Suprapubic skin (tissue), 4 donors: ENCODE data around the gene KRTAP2-2.

Experiments used
- POLR2A ChIP-seq, 2 donors: fragments of 450-650 bp; IDR thresholded peaks; one replicate each; pipeline ENCODE4 v1.6.1; 2017; ENCODE audit warnings: antibody characterized with exemption in 2 of 2, mild to moderate bottlenecking in 2 of 2, moderate library complexity in 2 of 2
- POLR2AphosphoS5 ChIP-seq, 3 donors: sonication (generic); formaldehyde crosslinking; IDR thresholded peaks; one replicate each; pipeline ENCODE4 v1.6.1; 2017; ENCODE audit warnings: antibody characterized with exemption in 3 of 3
- TF ChIP-seq, protein P1 (sequence below), 2 donors: fragments of 200-600 bp in 1 of 2; fragments of 450-650 bp in 1 of 2; sonication (generic) in 1 of 2; IDR thresholded peaks; one replicate each; pipeline ENCODE4 v1.5.1; 2016 to 2019; ENCODE audit warnings: antibody characterized with exemption in 2 of 2, mild to moderate bottlenecking in 1 of 2, moderate library complexity in 1 of 2

DNA sequence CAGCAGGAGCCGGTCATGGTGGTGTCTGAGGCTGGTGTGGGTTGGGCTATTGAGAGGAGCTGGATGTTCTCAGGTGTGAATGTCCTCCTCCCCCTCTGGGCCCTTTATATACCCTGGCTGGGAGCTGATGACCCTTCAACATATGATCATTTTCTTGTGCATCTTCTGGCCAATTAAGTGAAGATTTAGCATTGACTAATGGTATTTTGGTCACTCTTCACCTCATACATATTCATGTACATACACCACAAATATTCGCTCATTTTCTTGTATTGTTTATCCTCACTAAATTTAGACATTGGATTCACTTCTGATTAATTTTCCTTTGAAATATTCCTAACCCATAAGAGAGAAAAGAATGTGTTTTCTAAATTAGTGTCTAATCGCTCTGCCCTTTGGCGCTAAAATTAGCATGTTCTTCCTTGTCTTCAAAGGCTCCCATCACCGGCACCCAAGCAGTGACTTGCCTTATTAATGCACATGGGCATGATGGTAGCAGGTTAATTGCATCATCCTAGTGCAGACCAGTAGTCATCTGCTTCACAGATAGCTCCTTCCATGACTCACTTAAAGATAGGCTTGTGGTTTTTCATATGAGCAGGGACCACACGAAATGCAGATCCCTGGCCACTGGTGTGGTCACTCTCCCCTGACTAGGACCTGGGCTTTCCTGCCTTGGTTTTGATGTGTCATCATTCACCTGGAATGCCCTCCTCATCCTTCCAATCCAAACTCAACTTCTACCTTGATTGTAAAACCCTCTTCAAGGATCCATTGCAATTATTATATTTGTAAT is 11.0 kb upstream of the KRTAP2-2 start, which contains the start of gene KRTAP2-4:
- TF ChIP-seq POLR2AphosphoS5 (IDR thresholded peaks at IDR 0.05) (no peak), POLR2A (IDR thresholded peaks at IDR 0.05) (no peak)
- TF ChIP-seq, protein P1, sequence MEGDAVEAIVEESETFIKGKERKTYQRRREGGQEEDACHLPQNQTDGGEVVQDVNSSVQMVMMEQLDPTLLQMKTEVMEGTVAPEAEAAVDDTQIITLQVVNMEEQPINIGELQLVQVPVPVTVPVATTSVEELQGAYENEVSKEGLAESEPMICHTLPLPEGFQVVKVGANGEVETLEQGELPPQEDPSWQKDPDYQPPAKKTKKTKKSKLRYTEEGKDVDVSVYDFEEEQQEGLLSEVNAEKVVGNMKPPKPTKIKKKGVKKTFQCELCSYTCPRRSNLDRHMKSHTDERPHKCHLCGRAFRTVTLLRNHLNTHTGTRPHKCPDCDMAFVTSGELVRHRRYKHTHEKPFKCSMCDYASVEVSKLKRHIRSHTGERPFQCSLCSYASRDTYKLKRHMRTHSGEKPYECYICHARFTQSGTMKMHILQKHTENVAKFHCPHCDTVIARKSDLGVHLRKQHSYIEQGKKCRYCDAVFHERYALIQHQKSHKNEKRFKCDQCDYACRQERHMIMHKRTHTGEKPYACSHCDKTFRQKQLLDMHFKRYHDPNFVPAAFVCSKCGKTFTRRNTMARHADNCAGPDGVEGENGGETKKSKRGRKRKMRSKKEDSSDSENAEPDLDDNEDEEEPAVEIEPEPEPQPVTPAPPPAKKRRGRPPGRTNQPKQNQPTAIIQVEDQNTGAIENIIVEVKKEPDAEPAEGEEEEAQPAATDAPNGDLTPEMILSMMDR (IDR thresholded peaks at IDR 0.05) = no peak
